Body of pancreas (tissue), 4 donors: ENCODE results near the gene GPI.

ENCODE experiments used
- POLR2A ChIP-seq, 3 donors: fragments of 450-650 bp; IDR thresholded peaks; one replicate each; pipeline ENCODE4 v1.6.1; 2016; ENCODE audit warnings: antibody characterized with exemption in 3 of 3, mild to moderate bottlenecking in 2 of 3
- TF ChIP-seq, protein P1 (sequence below), 7 experiments: fragments of 450-650 bp in 4 of 7; fragments of 200-600 bp in 3 of 7; sonication (generic) in 3 of 7; IDR thresholded peaks; one replicate each; pipeline ENCODE4 v1.5.1; 2016 to 2019; ENCODE audit warnings: antibody characterized with exemption in 7 of 7

DNA sequence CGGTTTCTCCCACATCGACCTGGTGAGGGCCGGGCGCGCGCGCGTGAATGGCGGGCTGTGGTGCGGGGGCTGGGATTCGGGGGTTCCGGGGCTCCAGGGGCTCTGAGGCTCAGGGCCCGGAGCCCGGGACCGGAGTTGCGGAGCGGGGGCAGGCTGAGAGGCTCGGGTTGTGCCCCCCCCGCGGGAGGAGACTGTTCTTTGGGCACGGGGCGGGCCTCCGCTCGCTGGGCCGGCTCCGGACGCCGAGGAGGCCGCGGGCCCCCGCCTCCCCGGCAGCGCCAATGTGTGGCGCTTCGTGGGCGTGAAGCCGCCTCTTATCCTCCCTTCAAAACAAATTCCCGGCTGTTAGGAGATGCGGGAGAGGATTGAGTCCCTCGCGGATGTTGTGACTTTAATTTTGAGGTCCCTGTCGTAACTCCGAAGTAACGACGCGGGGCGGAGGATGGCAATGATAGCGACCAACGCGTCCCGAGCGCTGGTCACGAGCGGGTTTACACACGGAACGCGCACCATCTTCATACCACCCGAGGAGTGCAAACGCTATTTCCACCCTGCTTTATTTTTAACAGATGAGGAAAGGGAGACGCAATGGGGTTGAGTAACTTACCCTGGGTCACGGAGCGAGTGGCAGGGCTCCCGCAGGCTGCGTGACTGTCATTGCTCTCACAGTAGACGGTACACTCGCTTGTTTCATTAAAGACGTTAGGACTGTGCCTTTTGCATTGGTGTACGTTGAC, 63.7 kb downstream of the GPI start:
- TF ChIP-seq, protein P1, sequence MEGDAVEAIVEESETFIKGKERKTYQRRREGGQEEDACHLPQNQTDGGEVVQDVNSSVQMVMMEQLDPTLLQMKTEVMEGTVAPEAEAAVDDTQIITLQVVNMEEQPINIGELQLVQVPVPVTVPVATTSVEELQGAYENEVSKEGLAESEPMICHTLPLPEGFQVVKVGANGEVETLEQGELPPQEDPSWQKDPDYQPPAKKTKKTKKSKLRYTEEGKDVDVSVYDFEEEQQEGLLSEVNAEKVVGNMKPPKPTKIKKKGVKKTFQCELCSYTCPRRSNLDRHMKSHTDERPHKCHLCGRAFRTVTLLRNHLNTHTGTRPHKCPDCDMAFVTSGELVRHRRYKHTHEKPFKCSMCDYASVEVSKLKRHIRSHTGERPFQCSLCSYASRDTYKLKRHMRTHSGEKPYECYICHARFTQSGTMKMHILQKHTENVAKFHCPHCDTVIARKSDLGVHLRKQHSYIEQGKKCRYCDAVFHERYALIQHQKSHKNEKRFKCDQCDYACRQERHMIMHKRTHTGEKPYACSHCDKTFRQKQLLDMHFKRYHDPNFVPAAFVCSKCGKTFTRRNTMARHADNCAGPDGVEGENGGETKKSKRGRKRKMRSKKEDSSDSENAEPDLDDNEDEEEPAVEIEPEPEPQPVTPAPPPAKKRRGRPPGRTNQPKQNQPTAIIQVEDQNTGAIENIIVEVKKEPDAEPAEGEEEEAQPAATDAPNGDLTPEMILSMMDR (IDR thresholded peaks at IDR 0.05): no peak
- TF ChIP-seq POLR2A (IDR thresholded peaks at IDR 0.05): no peak
